Lower leg skin (tissue), 4 donors: ENCODE measurements around the gene HSPA8. TPM values are rescaled to one million over a fixed set of nuclear protein-coding genes. Genes with fewer than 3 reads are reported as not detected.

Source experiments
- DNase-seq, 2 donors: peaks; one replicate each; pipeline ENCODE4 v3.0.0-alpha.2; 2019; ENCODE audit warnings: low spot score in 2 of 2
- H3K4me3 ChIP-seq: fragments of 200-600 bp; sonication (generic); 2 replicates; pipeline ENCODE4 v1.5.1; 2017; ENCODE audit warnings: mild to moderate bottlenecking, low read depth; ENCODE audit not compliant: poor library complexity, severe bottlenecking
- POLR2A ChIP-seq, 2 donors: fragments of 450-650 bp; IDR thresholded peaks; one replicate each; pipeline ENCODE4 v1.6.1; 2016 to 2017; ENCODE audit warnings: antibody characterized with exemption in 2 of 2, mild to moderate bottlenecking in 1 of 2, moderate library complexity in 1 of 2
- WGBS, 2 donors: methylation state at CpG; one replicate each; pipeline ENCODE4 v1.1.5; 2018; 5-methylcytosine and 5-hydroxymethylcytosine counted together
- intact Hi-C: fragments of 100-400 bp; cut with DNase I; formaldehyde crosslinking; loops from one replicate; pipeline ENCODE4 v1.15.0; 2023; ENCODE audit warnings: low total_unique reads
- total RNA-seq, 4 donors: library from RNA; depleted of rRNA; stranded (reverse); fragments of >200 nt; gene quantifications; one replicate each; pipeline ENCODE4 v1.1.0, GENCODE V29; 2016
- TF ChIP-seq, protein P1 (sequence below), 3 donors: fragments of 450-650 bp; IDR thresholded peaks; one replicate each; pipeline ENCODE4 v1.5.1; 2016; ENCODE audit warnings: antibody characterized with exemption in 3 of 3, mild to moderate bottlenecking in 3 of 3, moderate library complexity in 2 of 3

Gene HSPA8
- total RNA-seq, 4 donors from 2014 or later, result 202 to 485 (median 346) TPM

DNA sequence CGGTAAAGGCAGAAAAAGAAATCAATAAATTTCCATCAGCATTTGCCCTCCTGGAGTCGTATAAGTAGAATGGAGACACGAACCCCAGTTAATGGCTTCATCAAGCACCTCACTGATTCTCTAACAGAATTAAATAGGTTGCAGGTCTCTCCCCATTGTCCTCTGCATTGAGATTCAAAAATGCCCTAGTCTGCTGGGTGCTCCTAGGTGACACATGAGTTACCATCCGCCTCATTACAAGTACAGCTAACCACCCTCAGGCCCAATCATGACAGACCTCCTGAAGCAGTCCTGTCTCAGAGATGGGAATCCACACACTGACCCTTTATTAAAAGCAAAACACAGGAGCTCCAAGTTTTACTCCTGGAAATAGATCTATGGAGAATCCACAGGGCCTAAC lies 31.4 kb downstream of the HSPA8 start:
- WGBS, 2 donors, result 70 to 76% methylated on average over 4 of the region's 4 CpGs
- intact Hi-C loops, result no loop called here
- DNase-seq, result peak in 1 of 2 donors; percentile 6
- TF ChIP-seq POLR2A (IDR thresholded peaks at IDR 0.05), result no peak
- TF ChIP-seq, protein P1, sequence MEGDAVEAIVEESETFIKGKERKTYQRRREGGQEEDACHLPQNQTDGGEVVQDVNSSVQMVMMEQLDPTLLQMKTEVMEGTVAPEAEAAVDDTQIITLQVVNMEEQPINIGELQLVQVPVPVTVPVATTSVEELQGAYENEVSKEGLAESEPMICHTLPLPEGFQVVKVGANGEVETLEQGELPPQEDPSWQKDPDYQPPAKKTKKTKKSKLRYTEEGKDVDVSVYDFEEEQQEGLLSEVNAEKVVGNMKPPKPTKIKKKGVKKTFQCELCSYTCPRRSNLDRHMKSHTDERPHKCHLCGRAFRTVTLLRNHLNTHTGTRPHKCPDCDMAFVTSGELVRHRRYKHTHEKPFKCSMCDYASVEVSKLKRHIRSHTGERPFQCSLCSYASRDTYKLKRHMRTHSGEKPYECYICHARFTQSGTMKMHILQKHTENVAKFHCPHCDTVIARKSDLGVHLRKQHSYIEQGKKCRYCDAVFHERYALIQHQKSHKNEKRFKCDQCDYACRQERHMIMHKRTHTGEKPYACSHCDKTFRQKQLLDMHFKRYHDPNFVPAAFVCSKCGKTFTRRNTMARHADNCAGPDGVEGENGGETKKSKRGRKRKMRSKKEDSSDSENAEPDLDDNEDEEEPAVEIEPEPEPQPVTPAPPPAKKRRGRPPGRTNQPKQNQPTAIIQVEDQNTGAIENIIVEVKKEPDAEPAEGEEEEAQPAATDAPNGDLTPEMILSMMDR (IDR thresholded peaks at IDR 0.05), result no peak
- H3K4me3 ChIP-seq, result no peak overlapping the region

DNA sequence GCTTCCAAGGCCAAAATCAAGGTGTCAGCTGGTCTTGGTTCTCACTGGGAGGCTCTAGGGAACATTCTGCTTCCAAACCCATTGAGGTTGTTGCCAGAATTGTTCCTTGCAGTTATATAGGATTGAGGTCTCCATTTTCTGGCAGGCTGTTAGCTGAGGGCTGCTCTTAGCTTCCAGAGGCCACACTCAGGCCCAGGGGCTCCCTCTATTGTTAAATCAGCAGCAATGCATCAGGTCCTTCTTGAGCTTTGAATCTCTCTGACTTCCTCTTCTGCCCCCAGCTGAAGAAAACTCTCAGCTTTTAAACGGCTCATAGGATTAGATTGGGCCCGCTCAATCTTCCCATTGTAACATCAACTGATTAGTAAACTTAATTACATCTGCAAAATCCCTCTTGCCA lies 41.0 kb downstream of the HSPA8 start:
- TF ChIP-seq, protein P1 (IDR thresholded peaks at IDR 0.05), result no peak
- TF ChIP-seq POLR2A (IDR thresholded peaks at IDR 0.05), result no peak
- 36 to 59% methylated on average over 2 of the region's 2 CpGs for WGBS, 2 donors
- DNase-seq, result peak in 1 of 2 donors; percentile 73
- intact Hi-C loops, result no loop called here
- H3K4me3 ChIP-seq, result no peak overlapping the region

DNA sequence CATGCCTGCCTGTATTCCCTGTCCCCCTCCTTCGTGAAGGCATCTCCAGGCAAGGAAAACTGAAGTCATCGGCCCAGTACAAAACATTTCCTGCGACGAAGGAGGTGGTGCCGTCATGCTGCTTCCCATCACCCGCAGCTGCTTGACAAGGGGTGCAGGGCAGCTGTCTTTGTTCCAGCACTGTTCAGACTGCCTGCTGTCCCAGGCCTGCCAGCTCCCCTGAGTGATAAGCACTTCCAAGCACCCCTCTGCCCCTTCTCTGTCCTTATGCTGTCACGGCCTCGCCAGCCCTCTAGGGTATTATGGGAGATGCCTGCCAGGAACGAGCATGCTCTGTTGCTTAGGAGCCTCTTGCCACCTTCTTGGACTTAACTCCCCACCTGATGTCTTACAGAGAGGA lies 43.2 kb downstream of the HSPA8 start:
- DNase-seq, result peak in 1 of 2 donors; percentile 49
- intact Hi-C loops, result no loop called here
- WGBS, 2 donors, result 70 to 90% methylated on average over 9 of the region's 9 CpGs
- H3K4me3 ChIP-seq, result no peak overlapping the region
- TF ChIP-seq, protein P1 (IDR thresholded peaks at IDR 0.05), result no peak
- TF ChIP-seq POLR2A (IDR thresholded peaks at IDR 0.05), result no peak

DNA sequence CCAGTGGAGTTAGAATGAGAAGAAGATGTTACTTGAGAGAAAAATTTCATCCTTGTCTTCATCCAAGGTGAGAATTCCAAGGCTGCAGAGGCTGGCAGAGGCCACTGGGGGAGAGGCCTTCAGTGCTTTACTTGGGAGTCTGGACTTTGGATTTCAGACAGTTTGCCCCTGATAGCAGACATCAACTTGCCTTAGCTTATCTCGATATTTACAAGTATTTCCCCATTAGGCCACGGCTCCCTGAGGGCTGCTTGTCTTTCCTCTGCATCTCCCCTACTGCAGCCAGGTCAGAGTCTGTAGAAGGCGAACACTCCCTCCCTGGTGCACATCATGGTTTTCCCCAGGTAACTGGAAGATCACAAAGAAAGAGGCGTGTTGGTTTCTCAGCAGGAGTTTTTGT lies 50.4 kb downstream of the HSPA8 start:
- DNase-seq, result no peak
- TF ChIP-seq, protein P1 (IDR thresholded peaks at IDR 0.05), result no peak
- TF ChIP-seq POLR2A (IDR thresholded peaks at IDR 0.05), result no peak
- H3K4me3 ChIP-seq, result no peak overlapping the region
- intact Hi-C loops, result no loop called here
- WGBS, 2 donors, result 72 to 73% methylated on average over 4 of the region's 4 CpGs

Other genes with a start within 250 kb of the HSPA8 start
- gene CRTAM, start 223.6 kb downstream of the HSPA8 start, total RNA-seq, result 1 to 10 TPM in 1 of 4 donors, under 1 TPM in 1, not detected in 2; 0.15 to 4.4 TPM
- gene JHY, start 179.4 kb downstream of the HSPA8 start, total RNA-seq, result 1 to 10 TPM; 2.5 to 4.2 (median 3.2) TPM
- not detected for gene BSX, start 80.3 kb downstream of the HSPA8 start, total RNA-seq
- gene CLMP, start 133.1 kb upstream of the HSPA8 start, total RNA-seq, result 10 to 100 TPM in 3 of 4 donors, 1 to 10 TPM in 1; 7.6 to 27.0 (median 17.7) TPM